ENCODE data around the gene TRIP11.

DNA sequence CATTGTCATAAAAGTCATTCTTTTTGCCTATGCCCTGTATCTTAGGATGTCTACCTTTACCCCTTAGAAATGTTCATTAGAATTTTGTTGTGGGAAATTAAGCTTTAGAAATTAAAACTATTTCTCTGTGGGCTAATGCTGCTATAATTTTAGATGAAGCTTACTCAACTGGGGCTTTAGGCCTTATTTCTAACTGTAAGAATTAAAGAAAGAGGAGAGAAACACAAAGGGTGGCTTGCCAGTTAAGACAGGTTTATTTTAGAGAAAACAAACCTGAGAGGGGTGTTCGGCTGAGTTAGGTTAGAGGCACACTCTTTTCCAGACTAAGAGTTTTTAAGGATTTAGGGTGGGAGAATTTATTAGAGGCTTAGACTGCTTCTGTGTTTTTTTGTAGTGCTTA lies 6.4 kb downstream of the TRIP11 start:
- no peak for TF ChIP-seq EZH2 (IDR thresholded peaks at IDR 0.05; ENCODE audit: insufficient read depth, low read length)
- TF ChIP-seq, protein P1, sequence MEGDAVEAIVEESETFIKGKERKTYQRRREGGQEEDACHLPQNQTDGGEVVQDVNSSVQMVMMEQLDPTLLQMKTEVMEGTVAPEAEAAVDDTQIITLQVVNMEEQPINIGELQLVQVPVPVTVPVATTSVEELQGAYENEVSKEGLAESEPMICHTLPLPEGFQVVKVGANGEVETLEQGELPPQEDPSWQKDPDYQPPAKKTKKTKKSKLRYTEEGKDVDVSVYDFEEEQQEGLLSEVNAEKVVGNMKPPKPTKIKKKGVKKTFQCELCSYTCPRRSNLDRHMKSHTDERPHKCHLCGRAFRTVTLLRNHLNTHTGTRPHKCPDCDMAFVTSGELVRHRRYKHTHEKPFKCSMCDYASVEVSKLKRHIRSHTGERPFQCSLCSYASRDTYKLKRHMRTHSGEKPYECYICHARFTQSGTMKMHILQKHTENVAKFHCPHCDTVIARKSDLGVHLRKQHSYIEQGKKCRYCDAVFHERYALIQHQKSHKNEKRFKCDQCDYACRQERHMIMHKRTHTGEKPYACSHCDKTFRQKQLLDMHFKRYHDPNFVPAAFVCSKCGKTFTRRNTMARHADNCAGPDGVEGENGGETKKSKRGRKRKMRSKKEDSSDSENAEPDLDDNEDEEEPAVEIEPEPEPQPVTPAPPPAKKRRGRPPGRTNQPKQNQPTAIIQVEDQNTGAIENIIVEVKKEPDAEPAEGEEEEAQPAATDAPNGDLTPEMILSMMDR (IDR thresholded peaks at IDR 0.05; ENCODE audit: insufficient read depth, low read depth, low read length) = no peak

All from astrocyte (in vitro differentiated cells and primary cell).